ENCODE data around the gene PKD2.
"Not testable (repeated sequence)": the region's sequence is repeated elsewhere in the genome, so short reads cannot be mapped to it uniquely, and the experiment has no call there.

Gene PKD2

DNA sequence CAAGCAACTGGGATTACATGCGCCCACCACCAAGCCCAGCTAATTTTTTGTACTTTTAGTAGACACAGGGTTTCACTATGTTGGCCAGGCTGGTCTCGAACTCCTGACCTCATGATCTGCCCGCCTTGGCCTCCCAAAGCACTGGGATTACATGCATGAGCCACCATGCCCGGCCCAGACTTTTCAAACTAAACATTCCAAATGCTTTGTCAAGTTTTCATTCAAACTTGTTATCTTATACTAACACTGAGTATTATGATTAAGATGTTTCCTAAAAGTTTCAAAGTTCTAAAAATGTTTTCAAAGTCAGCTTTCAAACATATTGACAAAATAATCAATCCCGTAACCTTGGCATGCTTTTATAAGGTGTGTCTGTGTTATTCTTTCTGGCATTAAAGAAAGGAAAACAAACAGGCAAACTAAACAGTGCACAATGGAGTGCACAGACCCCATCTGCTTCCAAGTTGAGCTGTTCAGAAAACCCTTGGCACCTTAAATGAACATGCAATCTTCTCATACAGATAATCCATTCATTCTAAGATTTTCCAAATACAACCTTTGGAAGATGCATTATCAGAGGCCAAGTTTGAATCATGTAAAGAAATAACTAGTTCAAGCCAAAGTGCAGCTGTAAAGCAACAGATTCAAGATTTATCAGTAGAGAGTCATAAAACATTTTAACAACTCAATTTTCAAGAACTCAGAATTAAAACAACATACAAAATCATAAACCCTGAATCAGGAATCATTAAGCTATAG is 101.9 kb downstream of the PKD2 start:
- H3K4me1 ChIP-seq, result no peaks in the 10 kb centered on the region

DNA sequence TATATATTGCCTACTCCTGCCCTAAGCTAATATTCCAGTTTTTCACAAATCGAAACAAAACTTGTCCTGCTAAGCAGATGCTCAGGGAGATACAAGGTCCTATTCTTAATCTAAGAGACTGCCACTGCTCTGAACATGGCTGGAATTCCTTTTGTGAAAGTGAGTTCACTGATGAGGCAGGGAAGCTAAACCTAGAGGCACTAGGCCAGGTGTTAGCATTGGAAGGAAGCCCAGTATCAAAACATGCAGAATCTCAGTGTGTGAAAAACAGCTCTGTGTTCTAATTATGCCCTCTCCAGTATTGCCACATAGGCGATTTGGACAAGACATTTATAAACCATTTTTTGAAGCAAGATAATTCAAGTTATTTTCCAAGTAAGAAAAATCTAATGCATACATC is 103.4 kb downstream of the PKD2 start:
- no peaks in the 10 kb centered on the region for H3K27me3 ChIP-seq (ENCODE audit: control insufficient read depth, insufficient read depth, low read length)
- no peaks in the 10 kb centered on the region for H3K79me2 ChIP-seq
- peak overlapping the region; percentile 9 for H3K4me2 ChIP-seq (ENCODE audit: low read length)
- H3K4me3 ChIP-seq (ENCODE audit: low read depth, low read length), result no peak overlapping the region
- TF ChIP-seq, protein P1, sequence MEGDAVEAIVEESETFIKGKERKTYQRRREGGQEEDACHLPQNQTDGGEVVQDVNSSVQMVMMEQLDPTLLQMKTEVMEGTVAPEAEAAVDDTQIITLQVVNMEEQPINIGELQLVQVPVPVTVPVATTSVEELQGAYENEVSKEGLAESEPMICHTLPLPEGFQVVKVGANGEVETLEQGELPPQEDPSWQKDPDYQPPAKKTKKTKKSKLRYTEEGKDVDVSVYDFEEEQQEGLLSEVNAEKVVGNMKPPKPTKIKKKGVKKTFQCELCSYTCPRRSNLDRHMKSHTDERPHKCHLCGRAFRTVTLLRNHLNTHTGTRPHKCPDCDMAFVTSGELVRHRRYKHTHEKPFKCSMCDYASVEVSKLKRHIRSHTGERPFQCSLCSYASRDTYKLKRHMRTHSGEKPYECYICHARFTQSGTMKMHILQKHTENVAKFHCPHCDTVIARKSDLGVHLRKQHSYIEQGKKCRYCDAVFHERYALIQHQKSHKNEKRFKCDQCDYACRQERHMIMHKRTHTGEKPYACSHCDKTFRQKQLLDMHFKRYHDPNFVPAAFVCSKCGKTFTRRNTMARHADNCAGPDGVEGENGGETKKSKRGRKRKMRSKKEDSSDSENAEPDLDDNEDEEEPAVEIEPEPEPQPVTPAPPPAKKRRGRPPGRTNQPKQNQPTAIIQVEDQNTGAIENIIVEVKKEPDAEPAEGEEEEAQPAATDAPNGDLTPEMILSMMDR (IDR thresholded peaks at IDR 0.05), result no peak
- no peak overlapping the region for H3K27ac ChIP-seq
- H3K36me3 ChIP-seq (ENCODE audit: control insufficient read depth, insufficient read depth, low read length), result no peaks in the 10 kb centered on the region
- H3K4me1 ChIP-seq, result no peaks in the 10 kb centered on the region
- H3K9me3 ChIP-seq (ENCODE audit: control insufficient read depth, low read length), result no peaks in the 10 kb centered on the region
- H3K9ac ChIP-seq, result no peak overlapping the region
- peak overlapping the region; percentile 28 for H2AFZ ChIP-seq

More for the DNA sequence above, 101.9 kb downstream of the PKD2 start:
- H3K4me3 ChIP-seq (ENCODE audit: low read depth, low read length), result no peak overlapping the region
- no peaks in the 10 kb centered on the region for H3K27me3 ChIP-seq (ENCODE audit: control insufficient read depth, insufficient read depth, low read length)
- no peak overlapping the region for H2AFZ ChIP-seq
- H3K79me2 ChIP-seq, result no peaks in the 10 kb centered on the region
- H3K9ac ChIP-seq, result no peak overlapping the region
- H3K36me3 ChIP-seq (ENCODE audit: control insufficient read depth, insufficient read depth, low read length), result no peaks in the 10 kb centered on the region
- TF ChIP-seq, protein P1 (IDR thresholded peaks at IDR 0.05), result no peak
- H3K9me3 ChIP-seq (ENCODE audit: control insufficient read depth, low read length), result no peaks in the 10 kb centered on the region
- no peak overlapping the region for H3K27ac ChIP-seq
- no peak overlapping the region for H3K4me2 ChIP-seq (ENCODE audit: low read length)

DNA sequence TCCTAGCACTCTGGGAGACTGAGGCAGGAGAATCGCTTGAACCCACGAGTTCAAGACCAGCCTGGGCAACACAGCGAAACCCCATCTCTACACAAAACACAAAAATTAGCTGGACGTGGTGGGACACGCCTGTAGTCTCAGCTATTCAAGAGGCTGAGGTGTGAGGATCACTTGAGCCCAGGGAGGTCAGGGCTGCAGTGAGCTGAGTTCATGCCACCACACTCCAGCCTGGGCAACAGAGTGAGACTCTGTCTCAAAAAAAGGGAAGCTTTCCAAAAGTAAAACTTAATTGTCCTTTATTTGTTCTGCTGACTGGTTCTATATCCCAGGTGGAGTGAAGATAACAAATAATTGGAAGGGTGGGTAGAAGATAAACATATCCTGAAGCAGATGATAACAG is 105.4 kb downstream of the PKD2 start:
- no peak overlapping the region for H3K4me3 ChIP-seq (ENCODE audit: low read depth, low read length)

DNA sequence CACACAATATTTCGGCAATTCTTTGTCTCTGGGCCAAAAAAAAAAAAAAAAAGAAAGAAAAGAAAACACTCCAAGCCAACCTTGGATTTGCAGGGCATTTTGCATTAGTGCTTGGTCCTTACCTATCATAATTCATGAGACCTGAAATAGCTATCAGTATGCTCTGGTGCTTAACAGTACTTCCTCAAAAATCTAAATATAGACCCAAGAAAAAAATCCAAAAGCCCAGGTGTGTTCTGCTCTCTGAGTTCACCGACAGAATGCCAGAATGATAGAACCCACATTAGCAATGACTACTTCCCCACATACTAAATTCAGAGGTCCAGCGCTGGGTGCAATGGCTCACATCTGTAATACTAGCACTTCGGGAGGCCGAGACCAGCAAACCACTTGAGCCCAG is 108.2 kb downstream of the PKD2 start:
- Histone ChIP-seq H3K36me3 (ENCODE audit: control insufficient read depth, insufficient read depth, low read length) (no peaks in the 10 kb centered on the region), H3K79me2 (no peaks in the 10 kb centered on the region), H3K4me3 (ENCODE audit: low read depth, low read length) (no peak overlapping the region), H2AFZ (no peak overlapping the region), H3K4me2 (ENCODE audit: low read length) (no peak overlapping the region), H3K27ac (no peak overlapping the region), H3K4me1 (no peaks in the 10 kb centered on the region), H3K9ac (no peak overlapping the region), H3K27me3 (ENCODE audit: control insufficient read depth, insufficient read depth, low read length) (no peaks in the 10 kb centered on the region), H3K9me3 (ENCODE audit: control insufficient read depth, low read length) (no peaks in the 10 kb centered on the region)
- TF ChIP-seq, protein P1 (IDR thresholded peaks at IDR 0.05), result no peak

More for the DNA sequence above, 105.4 kb downstream of the PKD2 start:
- H3K4me2 ChIP-seq (ENCODE audit: low read length), result no peak overlapping the region
- no peaks in the 10 kb centered on the region for H3K27me3 ChIP-seq (ENCODE audit: control insufficient read depth, insufficient read depth, low read length)
- TF ChIP-seq, protein P1 (IDR thresholded peaks at IDR 0.05), result no peak
- H2AFZ ChIP-seq, result no peak overlapping the region
- no peak overlapping the region for H3K9ac ChIP-seq
- no peak overlapping the region for H3K27ac ChIP-seq
- no peaks in the 10 kb centered on the region for H3K4me1 ChIP-seq
- H3K9me3 ChIP-seq (ENCODE audit: control insufficient read depth, low read length), result no peaks in the 10 kb centered on the region
- no peaks in the 10 kb centered on the region for H3K36me3 ChIP-seq (ENCODE audit: control insufficient read depth, insufficient read depth, low read length)
- no peaks in the 10 kb centered on the region for H3K79me2 ChIP-seq

DNA sequence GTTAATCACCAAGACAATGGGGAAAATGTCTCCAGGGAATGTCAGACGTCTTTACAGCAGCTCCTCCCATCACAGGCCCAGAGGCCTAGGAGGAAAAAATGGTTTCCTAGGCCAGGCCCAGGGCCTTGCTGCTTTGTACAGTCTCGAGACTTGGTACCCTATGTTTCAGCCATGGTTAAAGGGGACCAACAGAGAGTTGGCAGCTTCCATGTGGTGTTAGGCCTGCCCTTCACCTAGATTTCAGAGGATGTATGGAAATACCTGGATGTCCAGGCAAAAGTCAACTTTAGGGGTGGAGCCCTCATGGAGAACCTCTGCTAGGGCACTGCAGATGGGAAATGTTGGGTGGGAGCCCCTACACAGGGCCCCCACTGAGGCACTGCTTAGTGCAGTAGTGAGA is 112.5 kb downstream of the PKD2 start:
- Histone ChIP-seq H3K27ac (no peak overlapping the region), H3K79me2 (no peaks in the 10 kb centered on the region), H3K36me3 (ENCODE audit: control insufficient read depth, insufficient read depth, low read length) (no peaks in the 10 kb centered on the region), H2AFZ (no peak overlapping the region), H3K4me1 (no peaks in the 10 kb centered on the region), H3K27me3 (ENCODE audit: control insufficient read depth, insufficient read depth, low read length) (no peaks in the 10 kb centered on the region), H3K4me3 (ENCODE audit: low read depth, low read length) (no peak overlapping the region), H3K4me2 (ENCODE audit: low read length) (no peak overlapping the region), H3K9ac (no peak overlapping the region), H3K9me3 (ENCODE audit: control insufficient read depth, low read length) (no peaks in the 10 kb centered on the region)
- TF ChIP-seq, protein P1 (IDR thresholded peaks at IDR 0.05), result no peak

DNA sequence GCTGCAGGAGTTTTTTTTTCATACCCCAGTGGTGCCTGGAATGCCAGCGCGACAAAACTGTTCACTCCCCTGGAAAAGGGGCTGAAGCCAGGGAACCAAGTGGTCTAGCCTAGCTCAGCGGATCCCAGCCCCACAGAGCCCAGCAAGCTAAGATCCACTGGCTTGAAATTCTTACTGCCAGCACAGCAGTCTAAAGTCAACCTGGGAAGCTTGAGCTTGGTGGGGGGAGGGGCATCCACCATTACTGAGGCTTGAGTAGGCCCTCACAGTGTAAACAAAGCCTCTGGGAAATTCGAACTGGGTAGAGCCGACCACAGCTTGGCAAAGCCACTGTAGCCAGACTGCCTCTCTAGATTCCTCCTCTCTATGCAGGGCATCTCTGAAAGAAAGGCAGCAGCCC is 114.8 kb downstream of the PKD2 start:
- H3K4me2 ChIP-seq (ENCODE audit: low read length); H3K4me3 ChIP-seq (ENCODE audit: low read depth, low read length); H3K4me1 ChIP-seq; H3K9me3 ChIP-seq (ENCODE audit: control insufficient read depth, low read length); H3K9ac ChIP-seq; H3K36me3 ChIP-seq (ENCODE audit: control insufficient read depth, insufficient read depth, low read length); H2AFZ ChIP-seq; H3K27me3 ChIP-seq (ENCODE audit: control insufficient read depth, insufficient read depth, low read length); H3K27ac ChIP-seq; H3K79me2 ChIP-seq: not testable (repeated sequence)

All from parathyroid adenoma (tissue), 2 donors.